Endodermal cell (in vitro differentiated cells): ENCODE data around the gene TTC23. TPM values are rescaled to one million over a fixed set of nuclear protein-coding genes. Genes with fewer than 3 reads are reported as not detected.

Experiments
- DNase-seq: peaks from one replicate; pipeline ENCODE4 v3.0.0-alpha.2; 2017
- H3K27ac ChIP-seq: 2 replicates; pipeline ENCODE4 v1.5.1; 2013; ENCODE audit warnings: mild to moderate bottlenecking, low read depth, low read length, moderate library complexity
- H3K27me3 ChIP-seq: 2 replicates; pipeline ENCODE4 v1.6.1; 2013; ENCODE audit warnings: mild to moderate bottlenecking, low read length, moderate library complexity; ENCODE audit not compliant: insufficient read depth, control insufficient read depth, poor library complexity, severe bottlenecking
- H3K36me3 ChIP-seq: 2 replicates; pipeline ENCODE4 v1.7.0; 2013; ENCODE audit warnings: mild to moderate bottlenecking, low read length, moderate library complexity; ENCODE audit not compliant: control insufficient read depth, insufficient read depth
- H3K4me1 ChIP-seq: one replicate; pipeline ENCODE4 v1.7.0; 2013; ENCODE audit warnings: low read length; ENCODE audit not compliant: control insufficient read depth, insufficient read depth
- H3K4me3 ChIP-seq: 2 replicates; pipeline ENCODE4 v1.5.1; 2013; ENCODE audit warnings: mild to moderate bottlenecking, low read length, moderate library complexity
- H3K9ac ChIP-seq: 2 replicates; pipeline ENCODE4 v1.6.1; 2013; ENCODE audit warnings: mild to moderate bottlenecking, low read length, moderate library complexity; ENCODE audit not compliant: poor library complexity, severe bottlenecking; ENCODE audit errors: extremely low read depth
- H3K9me3 ChIP-seq: 2 replicates; pipeline ENCODE4 v1.6.1; 2013; ENCODE audit warnings: mild to moderate bottlenecking, low read length, moderate library complexity; ENCODE audit not compliant: control insufficient read depth
- H3K27ac Mint-ChIP-seq: 2 replicates; pipeline ENCODE4 v1.8.0; 2020; ENCODE audit warnings: mixed read lengths
- H3K27me3 Mint-ChIP-seq: 2 replicates; pipeline ENCODE4 v1.8.0; 2021; ENCODE audit warnings: mild to moderate bottlenecking, mixed read lengths; ENCODE audit not compliant: insufficient read depth
- H3K36me3 Mint-ChIP-seq: 2 replicates; pipeline ENCODE4 v1.8.0; 2020; ENCODE audit warnings: low read depth, mixed read lengths
- H3K4me1 Mint-ChIP-seq: 2 replicates; pipeline ENCODE4 v1.8.0; 2020; ENCODE audit warnings: mixed read lengths
- H3K4me3 Mint-ChIP-seq: 2 replicates; pipeline ENCODE4 v1.8.0; 2020; ENCODE audit warnings: mild to moderate bottlenecking, moderate library complexity, mixed read lengths
- H3K9me3 Mint-ChIP-seq: 2 replicates; pipeline ENCODE4 v1.8.0; 2020; ENCODE audit warnings: mild to moderate bottlenecking, mixed read lengths
- CTCF ChIP-seq: fragments of 200-600 bp; sonication (generic); conservative IDR thresholded peaks from 2 replicates; pipeline ENCODE4 v1.5.0; 2021; ENCODE audit warnings: antibody characterized with exemption, mild to moderate bottlenecking
- WGBS, 2 experiments: methylation state at CpG; one replicate each; pipeline versions ENCODE4 v1.1.5 to v1.1.7; 2013; ENCODE audit warnings: missing lambda C conversion rate in 2 of 2, mixed read lengths in 1 of 2; ENCODE audit not compliant: insufficient coverage in 1 of 2, insufficient read length in 1 of 2; 5-methylcytosine and 5-hydroxymethylcytosine counted together
- total RNA-seq, 2 donors: library from RNA; stranded (reverse); fragmentation: NEBNext Ultra II Directional in 1 of 2; extraction: Animal tissue kit (Norgen Biotek cat#: 25700) in 1 of 2; gene quantifications; 2 replicates in 1 of 2; 3 replicates in 1 of 2; pipeline ENCODE4 v1.2.1, GENCODE V29; 2021

The TTC23 gene
- total RNA-seq, 2 donors from 2014 or later, result 20.7 to 26.3 TPM

DNA sequence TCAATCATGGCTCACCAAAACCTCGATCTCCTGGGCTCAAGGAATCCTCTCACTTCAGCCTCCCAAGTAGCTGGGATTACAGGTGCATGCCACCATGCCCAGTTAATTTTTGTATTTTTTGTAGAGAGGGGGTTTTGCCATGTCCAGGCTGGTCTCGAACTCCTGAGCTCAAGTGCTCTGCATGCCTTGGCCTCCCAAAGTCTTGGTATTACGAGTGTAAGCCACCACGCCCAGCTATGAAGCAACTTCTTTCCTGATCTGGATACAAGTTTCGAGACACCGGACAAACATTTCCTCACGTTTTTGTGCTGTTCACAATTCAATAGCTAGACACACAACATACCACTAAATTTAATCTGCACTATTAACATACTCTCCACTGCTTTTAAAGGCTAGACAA lies 147.9 kb downstream of the TTC23 start:
- Mint-ChIP-seq H3K9me3 (no peaks in the 10 kb centered on the region), H3K27ac (no peak overlapping the region), H3K36me3 (no peaks in the 10 kb centered on the region), H3K4me3 (no peak overlapping the region), H3K4me1 (peaks cover 4% of the 10 kb centered on the region), H3K27me3 (peaks cover 61% of the 10 kb centered on the region)
- WGBS, 2 experiments, result 79 to 87% methylated on average over 7 of the region's 7 CpGs
- TF ChIP-seq CTCF, result no peak
- Histone ChIP-seq H3K9ac (no peak overlapping the region), H3K27ac (no peak overlapping the region), H3K4me1 (no peaks in the 10 kb centered on the region), H3K36me3 (no peaks in the 10 kb centered on the region), H3K9me3 (no peaks in the 10 kb centered on the region), H3K4me3 (no peak overlapping the region), H3K27me3 (peaks cover 51% of the 10 kb centered on the region)
- DNase-seq, result no peak

DNA sequence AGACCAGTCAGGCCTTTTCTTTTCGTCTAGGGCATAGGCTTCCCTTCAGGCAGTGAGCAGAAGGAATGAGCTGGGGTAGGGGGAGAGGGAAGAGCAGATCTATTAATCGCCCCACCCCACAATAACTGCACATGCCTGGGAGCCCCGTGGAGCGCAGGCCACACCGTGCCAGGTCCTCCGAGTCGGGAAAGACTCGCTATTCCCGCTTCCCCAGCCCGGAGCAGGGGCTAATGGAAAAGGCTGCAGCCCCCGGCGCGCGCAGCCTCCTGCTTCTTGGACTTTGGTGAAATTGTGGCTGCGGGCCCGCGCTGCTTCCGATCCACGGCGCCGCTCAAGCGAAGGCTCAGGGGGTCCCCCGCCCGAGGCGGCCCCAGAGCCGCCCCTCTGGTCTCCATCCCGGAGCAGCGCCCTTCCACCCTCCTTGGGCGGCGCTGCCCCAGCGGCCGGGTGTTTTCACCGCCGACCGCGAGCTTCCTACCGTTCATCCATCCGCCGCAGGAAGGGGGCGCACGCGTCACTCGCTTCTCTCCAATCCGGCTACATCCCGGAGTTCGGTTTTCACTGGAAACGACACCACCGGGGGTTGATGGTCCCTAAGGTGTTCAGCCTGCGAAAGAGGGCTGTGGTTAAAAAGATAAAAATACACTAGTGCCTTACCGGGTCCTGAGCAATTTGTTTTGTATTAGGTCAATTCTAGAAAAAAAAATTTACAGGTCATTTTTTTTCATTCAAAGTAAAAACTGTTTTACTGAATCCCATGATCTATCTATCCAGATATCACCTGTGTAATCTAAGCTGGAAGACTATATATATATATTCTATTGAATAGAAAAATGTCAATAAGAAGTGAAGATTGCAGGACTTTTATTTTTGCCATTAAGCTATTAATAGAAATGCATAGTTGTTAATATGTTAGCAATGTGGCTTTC lies 148.9 kb downstream of the TTC23 start:
- Histone ChIP-seq H3K4me3 (no peak overlapping the region), H3K9ac (no peak overlapping the region), H3K36me3 (no peaks in the 10 kb centered on the region), H3K27ac (no peak overlapping the region), H3K9me3 (no peaks in the 10 kb centered on the region), H3K27me3 (peaks cover 42% of the 10 kb centered on the region), H3K4me1 (peaks cover under 1% of the 10 kb centered on the region)
- H3K27me3 Mint-ChIP-seq, result peaks cover 55% of the 10 kb centered on the region
- no peaks in the 10 kb centered on the region for H3K36me3 Mint-ChIP-seq
- peaks cover 2% of the 10 kb centered on the region for H3K4me1 Mint-ChIP-seq
- no peak overlapping the region for H3K27ac Mint-ChIP-seq
- H3K9me3 Mint-ChIP-seq, result no peaks in the 10 kb centered on the region
- 8 to 9% methylated on average over 17 to 50 of the region's 50 CpGs for WGBS, 2 experiments
- DNase-seq, result peak; percentile 95
- H3K4me3 Mint-ChIP-seq, result peak overlapping the region; percentile 37
- TF ChIP-seq CTCF, result peak; percentile 91

DNA sequence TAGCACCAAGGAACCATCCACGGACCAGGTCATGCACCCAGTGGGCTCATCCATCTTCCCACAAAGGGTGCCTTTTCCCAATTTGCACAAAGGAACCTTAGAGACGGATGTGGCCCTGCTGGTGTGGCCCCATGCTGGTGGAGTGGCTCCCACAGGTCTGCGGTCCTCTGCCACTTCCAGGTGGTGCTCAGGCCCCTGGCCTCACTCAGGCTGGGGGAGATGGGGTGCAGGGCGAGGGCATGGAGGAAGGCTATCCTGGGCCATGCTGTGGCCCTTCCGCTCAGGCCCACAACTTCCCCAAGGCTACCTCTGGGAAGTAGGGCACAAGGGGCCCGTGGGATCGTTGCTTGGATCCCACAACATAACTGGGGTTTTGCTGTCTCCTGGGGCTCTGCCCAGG lies 149.7 kb downstream of the TTC23 start:
- peak overlapping the region; percentile 37 for H3K4me3 Mint-ChIP-seq
- peaks cover 4% of the 10 kb centered on the region for H3K4me1 Mint-ChIP-seq
- Histone ChIP-seq H3K9me3 (no peaks in the 10 kb centered on the region), H3K27ac (no peak overlapping the region), H3K9ac (no peak overlapping the region), H3K4me3 (no peak overlapping the region), H3K36me3 (no peaks in the 10 kb centered on the region), H3K4me1 (peaks cover 3% of the 10 kb centered on the region), H3K27me3 (peaks cover 42% of the 10 kb centered on the region)
- no peak overlapping the region for H3K27ac Mint-ChIP-seq
- 91 to 100% methylated on average over 4 to 7 of the region's 7 CpGs for WGBS, 2 experiments
- no peaks in the 10 kb centered on the region for H3K9me3 Mint-ChIP-seq
- TF ChIP-seq CTCF, result no peak
- no peaks in the 10 kb centered on the region for H3K36me3 Mint-ChIP-seq
- DNase-seq, result no peak
- H3K27me3 Mint-ChIP-seq, result peaks cover 55% of the 10 kb centered on the region
